Osteoblast (primary cell): ENCODE data around the gene AFF1. TPM values are rescaled to one million over a fixed set of nuclear protein-coding genes. Genes with fewer than 3 reads are reported as not detected.

Source experiments
- DNase-seq: peaks from one replicate; pipeline ENCODE4 v3.0.0; 2011; ENCODE audit warnings: low spot score, mixed read lengths; ENCODE audit not compliant: insufficient read length; ENCODE audit errors: missing footprints
- H2AFZ ChIP-seq: 2 replicates; pipeline ENCODE4 v1.6.0; 2011; ENCODE audit warnings: mild to moderate bottlenecking, low read length
- H3K27ac ChIP-seq: 2 replicates; pipeline ENCODE4 v1.5.1; 2011; ENCODE audit warnings: mild to moderate bottlenecking, low read depth, low read length, moderate library complexity
- H3K27me3 ChIP-seq: 2 replicates; pipeline ENCODE4 v1.6.0; 2012; ENCODE audit warnings: mild to moderate bottlenecking, control low read depth, inconsistent platforms, low read length, moderate library complexity; ENCODE audit not compliant: insufficient read depth
- H3K36me3 ChIP-seq: 2 replicates; pipeline ENCODE4 v1.5.1; 2011; ENCODE audit warnings: mild to moderate bottlenecking, low read length, control low read depth, moderate library complexity; ENCODE audit not compliant: insufficient read depth
- H3K4me1 ChIP-seq: 2 replicates; pipeline ENCODE4 v1.5.1; 2011; ENCODE audit warnings: mild to moderate bottlenecking, low read length, control low read depth, moderate library complexity; ENCODE audit not compliant: insufficient read depth
- H3K4me2 ChIP-seq: 2 replicates; pipeline ENCODE4 v1.6.0; 2011; ENCODE audit warnings: mild to moderate bottlenecking, low read length; ENCODE audit not compliant: insufficient read depth
- H3K4me3 ChIP-seq: fragments of 200-600 bp; sonication (generic); 3 replicates; pipeline ENCODE4 v1.5.1; 2012; ENCODE audit warnings: mild to moderate bottlenecking, low read length, inconsistent platforms; ENCODE audit not compliant: insufficient read depth
- H3K79me2 ChIP-seq: 2 replicates; pipeline ENCODE4 v1.6.0; 2012; ENCODE audit warnings: mild to moderate bottlenecking, low read length, control low read depth, inconsistent platforms; ENCODE audit not compliant: insufficient read depth
- H3K9me3 ChIP-seq: 2 replicates; pipeline ENCODE4 v1.5.1; 2011; ENCODE audit warnings: low read depth, low read length, control low read depth
- H4K20me1 ChIP-seq: 2 replicates; pipeline ENCODE4 v1.6.0; 2012; ENCODE audit warnings: mild to moderate bottlenecking, low read length, control low read depth; ENCODE audit not compliant: insufficient read depth
- total RNA-seq: library from RNA; depleted of rRNA; stranded (reverse); fragments of >200 nt; gene quantifications from 2 replicates; pipeline ENCODE4 v1.2.3, GENCODE V29; 2012
- TF ChIP-seq, protein P1 (sequence below): IDR thresholded peaks from 2 replicates; pipeline ENCODE4 v1.5.1; 2011; ENCODE audit warnings: mild to moderate bottlenecking, low read depth, low read length, moderate library complexity; ENCODE audit errors: extremely low read depth

Gene AFF1
- total RNA-seq, 1 donor, result 19.5 TPM

DNA sequence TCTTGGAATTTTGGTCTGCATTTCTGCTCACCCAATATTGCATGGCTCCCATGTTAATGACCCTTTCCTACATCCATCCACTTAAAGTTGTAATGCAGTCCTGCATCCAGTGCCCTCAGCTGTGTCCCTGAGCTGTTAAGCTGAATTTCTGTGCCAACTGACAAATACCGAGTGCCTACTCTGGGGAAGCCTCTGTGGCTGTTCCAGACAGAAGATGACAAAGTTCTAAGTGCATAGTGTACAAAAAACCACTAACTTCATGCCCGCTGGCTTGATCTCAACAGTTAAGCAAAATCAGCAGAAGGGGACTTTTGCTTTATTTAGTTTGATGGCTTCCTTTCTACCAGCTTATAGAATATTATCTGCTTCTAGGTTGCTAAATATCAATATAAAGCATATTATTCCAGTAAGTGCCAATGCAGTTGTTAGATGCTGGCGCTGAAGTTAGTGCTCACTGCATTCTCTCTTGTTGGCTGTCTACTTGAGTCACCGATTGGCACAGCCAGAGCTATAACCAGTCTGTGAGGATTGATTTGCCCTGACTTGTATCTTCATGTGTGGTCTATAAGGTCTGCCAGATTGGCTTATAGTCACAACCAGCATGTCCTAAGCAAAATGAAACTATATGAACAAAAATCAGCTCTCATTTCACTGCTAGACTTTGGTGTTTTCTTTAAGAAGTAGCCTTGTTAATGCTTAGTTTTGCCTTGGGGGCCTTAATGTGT, 186.7 kb downstream of the AFF1 start:
- Histone ChIP-seq H3K9me3 (no peaks in the 10 kb centered on the region), H4K20me1 (peaks cover 3% of the 10 kb centered on the region), H3K79me2 (peaks cover 12% of the 10 kb centered on the region), H3K27ac (peak overlapping the region; percentile 17), H3K4me1 (peaks cover 28% of the 10 kb centered on the region), H3K4me2 (peak overlapping the region; percentile 63), H3K36me3 (peaks cover 8% of the 10 kb centered on the region), H3K4me3 (no peak overlapping the region), H2AFZ (no peak overlapping the region), H3K27me3 (no peaks in the 10 kb centered on the region)
- TF ChIP-seq, protein P1, sequence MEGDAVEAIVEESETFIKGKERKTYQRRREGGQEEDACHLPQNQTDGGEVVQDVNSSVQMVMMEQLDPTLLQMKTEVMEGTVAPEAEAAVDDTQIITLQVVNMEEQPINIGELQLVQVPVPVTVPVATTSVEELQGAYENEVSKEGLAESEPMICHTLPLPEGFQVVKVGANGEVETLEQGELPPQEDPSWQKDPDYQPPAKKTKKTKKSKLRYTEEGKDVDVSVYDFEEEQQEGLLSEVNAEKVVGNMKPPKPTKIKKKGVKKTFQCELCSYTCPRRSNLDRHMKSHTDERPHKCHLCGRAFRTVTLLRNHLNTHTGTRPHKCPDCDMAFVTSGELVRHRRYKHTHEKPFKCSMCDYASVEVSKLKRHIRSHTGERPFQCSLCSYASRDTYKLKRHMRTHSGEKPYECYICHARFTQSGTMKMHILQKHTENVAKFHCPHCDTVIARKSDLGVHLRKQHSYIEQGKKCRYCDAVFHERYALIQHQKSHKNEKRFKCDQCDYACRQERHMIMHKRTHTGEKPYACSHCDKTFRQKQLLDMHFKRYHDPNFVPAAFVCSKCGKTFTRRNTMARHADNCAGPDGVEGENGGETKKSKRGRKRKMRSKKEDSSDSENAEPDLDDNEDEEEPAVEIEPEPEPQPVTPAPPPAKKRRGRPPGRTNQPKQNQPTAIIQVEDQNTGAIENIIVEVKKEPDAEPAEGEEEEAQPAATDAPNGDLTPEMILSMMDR, result no peak
- peak; percentile 63 for DNase-seq

DNA sequence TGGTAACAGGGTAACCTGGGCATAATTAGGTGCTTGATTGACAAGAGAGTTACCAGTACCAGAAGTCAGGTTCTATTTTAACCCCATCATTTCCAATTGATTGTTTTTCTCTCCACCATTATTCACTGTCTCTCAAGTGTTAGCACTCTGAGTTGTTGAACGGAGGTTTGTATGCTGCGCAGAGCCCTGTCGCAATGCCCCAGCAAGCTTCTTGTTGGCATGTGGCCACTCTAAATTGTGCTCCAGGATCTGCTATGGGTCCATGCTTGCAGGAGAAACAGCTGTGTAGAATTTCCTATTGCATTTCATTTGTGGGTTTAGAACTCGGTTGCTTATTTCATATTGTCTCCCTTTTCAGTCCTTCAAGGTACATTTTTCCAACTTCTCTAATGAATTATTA, 187.4 kb downstream of the AFF1 start:
- DNase-seq, result no peak
- peaks cover 27% of the 10 kb centered on the region for H3K4me1 ChIP-seq
- TF ChIP-seq, protein P1, result no peak
- no peak overlapping the region for H2AFZ ChIP-seq
- H3K36me3 ChIP-seq, result peaks cover 11% of the 10 kb centered on the region
- H3K4me2 ChIP-seq, result peak overlapping the region; percentile 63
- H3K79me2 ChIP-seq, result peaks cover 12% of the 10 kb centered on the region
- H3K27ac ChIP-seq, result no peak overlapping the region
- no peaks in the 10 kb centered on the region for H3K27me3 ChIP-seq
- H4K20me1 ChIP-seq, result peaks cover 3% of the 10 kb centered on the region
- H3K9me3 ChIP-seq, result no peaks in the 10 kb centered on the region
- no peak overlapping the region for H3K4me3 ChIP-seq

DNA sequence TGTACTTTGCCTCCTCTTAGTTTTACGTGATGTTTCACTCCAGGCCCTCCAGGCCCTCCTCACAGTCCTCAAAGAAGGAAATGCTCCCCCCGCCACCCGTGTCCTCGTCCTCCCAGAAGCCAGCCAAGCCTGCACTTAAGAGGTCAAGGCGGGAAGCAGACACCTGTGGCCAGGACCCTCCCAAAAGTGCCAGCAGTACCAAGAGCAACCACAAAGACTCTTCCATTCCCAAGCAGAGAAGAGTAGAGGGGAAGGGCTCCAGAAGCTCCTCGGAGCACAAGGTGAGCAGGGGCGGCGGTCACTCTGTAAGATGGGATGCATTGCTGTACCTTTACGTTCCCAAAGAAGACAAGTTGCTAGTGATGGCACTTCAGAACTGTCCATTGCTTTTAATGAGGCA, 191.2 kb downstream of the AFF1 start:
- Histone ChIP-seq H3K36me3 (peaks cover 22% of the 10 kb centered on the region), H3K4me1 (peaks cover 13% of the 10 kb centered on the region), H3K4me2 (no peak overlapping the region), H3K79me2 (peaks cover 5% of the 10 kb centered on the region), H2AFZ (no peak overlapping the region), H3K4me3 (no peak overlapping the region), H3K9me3 (no peaks in the 10 kb centered on the region), H4K20me1 (peaks cover 5% of the 10 kb centered on the region), H3K27me3 (no peaks in the 10 kb centered on the region), H3K27ac (no peak overlapping the region)
- TF ChIP-seq, protein P1, result no peak
- no peak for DNase-seq

DNA sequence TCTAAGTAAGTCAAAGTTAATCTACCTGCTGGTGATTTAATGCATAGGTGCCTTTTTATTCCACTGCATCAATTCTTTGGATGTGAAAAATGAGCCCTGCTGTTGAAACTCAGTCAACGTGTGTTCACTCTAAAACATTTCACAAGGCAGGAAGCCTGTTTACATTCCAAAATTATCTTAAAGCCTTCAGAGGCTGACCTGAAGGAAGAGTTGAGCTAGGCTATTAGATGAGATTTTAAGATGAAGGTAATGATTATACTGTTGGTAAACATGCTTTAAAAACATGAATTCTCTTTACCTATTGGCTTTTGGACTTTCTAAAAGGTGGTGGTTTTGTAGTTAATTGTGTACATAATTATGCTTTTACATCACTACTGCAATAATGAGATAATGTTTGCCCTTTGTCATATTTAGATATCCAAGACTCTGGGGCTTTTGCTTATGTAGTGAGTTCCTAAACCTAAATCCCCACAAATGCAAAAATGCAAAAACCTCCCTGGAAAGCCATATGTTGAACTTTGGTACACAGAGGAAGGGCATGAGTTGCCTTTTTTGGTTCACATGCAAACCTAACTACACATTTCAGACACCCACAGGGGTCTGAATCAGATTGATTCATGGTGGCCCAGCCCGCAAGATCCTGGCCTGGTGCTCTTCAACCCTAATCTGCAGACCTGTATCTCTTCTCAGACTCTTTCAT, 193.3 kb downstream of the AFF1 start:
- Histone ChIP-seq H3K27ac (no peak overlapping the region), H3K4me2 (no peak overlapping the region), H3K36me3 (peaks cover 33% of the 10 kb centered on the region), H2AFZ (no peak overlapping the region), H3K4me1 (no peaks in the 10 kb centered on the region), H3K4me3 (no peak overlapping the region), H3K27me3 (no peaks in the 10 kb centered on the region), H3K9me3 (no peaks in the 10 kb centered on the region), H3K79me2 (peaks cover 2% of the 10 kb centered on the region), H4K20me1 (peaks cover 2% of the 10 kb centered on the region)
- TF ChIP-seq, protein P1, result no peak
- DNase-seq, result no peak
